Smooth muscle cell (in vitro differentiated cells): ENCODE measurements around the gene BAG5. TPM values are rescaled to one million over a fixed set of nuclear protein-coding genes. Genes with fewer than 3 reads are reported as not detected.

Experiments
- DNase-seq: peaks from one replicate; lab custom pipeline; 2025; ENCODE audit not compliant: unreplicated experiment; lab: John Stamatoyannopoulos, UW
- H2AFZ ChIP-seq: fragments of 200-600 bp; sonication (generic); 2 replicates; pipeline ENCODE4 v1.6.0; 2016; ENCODE audit warnings: antibody characterized with exemption, low read depth, mild to moderate bottlenecking
- H3F3A ChIP-seq: fragments of 200-600 bp; sonication (generic); 2 replicates; pipeline ENCODE4 v1.6.0; 2017; ENCODE audit warnings: antibody characterized with exemption, low read depth
- H3K27ac ChIP-seq: fragments of 200-600 bp; sonication (generic); 2 replicates; pipeline ENCODE4 v1.5.1; 2016; ENCODE audit warnings: low read depth, mild to moderate bottlenecking
- H3K27me3 ChIP-seq: fragments of 200-600 bp; sonication (generic); 2 replicates; pipeline ENCODE4 v1.6.1; 2016; ENCODE audit warnings: low read depth, mild to moderate bottlenecking
- H3K36me3 ChIP-seq: fragments of 200-600 bp; sonication (generic); 2 replicates; pipeline ENCODE4 v1.5.1; 2016; ENCODE audit warnings: low read depth
- H3K4me1 ChIP-seq: fragments of 200-600 bp; sonication (generic); 2 replicates; pipeline ENCODE4 v1.5.1; 2016; ENCODE audit warnings: low read depth
- H3K4me2 ChIP-seq: fragments of 200-600 bp; sonication (generic); 2 replicates; pipeline ENCODE4 v1.6.0; 2016; ENCODE audit warnings: mild to moderate bottlenecking
- H3K4me3 ChIP-seq: fragments of 200-600 bp; sonication (generic); 2 replicates; pipeline ENCODE4 v1.5.1; 2016; ENCODE audit warnings: mild to moderate bottlenecking
- H3K79me2 ChIP-seq: fragments of 200-600 bp; sonication (generic); 2 replicates; pipeline ENCODE4 v1.6.0; 2016; ENCODE audit warnings: low read depth, mild to moderate bottlenecking
- H3K9ac ChIP-seq: fragments of 200-600 bp; sonication (generic); 2 replicates; pipeline ENCODE4 v1.6.0; 2016; ENCODE audit warnings: low read depth
- H3K9me3 ChIP-seq: fragments of 200-600 bp; sonication (generic); replicated peaks from 2 replicates; pipeline ENCODE4 v1.5.1; 2016; ENCODE audit warnings: low read depth
- H4K20me1 ChIP-seq: fragments of 200-600 bp; sonication (generic); 2 replicates; pipeline ENCODE4 v1.6.0; 2016; ENCODE audit warnings: low read depth
- WGBS: methylation state at CpG from one replicate; pipeline ENCODE4 v1.1.7; 2016; ENCODE audit warnings: low lambda C conversion rate; 5-methylcytosine and 5-hydroxymethylcytosine counted together
- polyA plus RNA-seq: library from polyadenylated mRNA; unstranded; fragments of >200 nt; fragmentation: Nextera tagmentation; extraction: Ambion mirVana; gene quantifications from 2 replicates; pipeline ENCODE4 v1.2.1, GENCODE V29; 2016
- total RNA-seq: library from RNA; depleted of rRNA; stranded (reverse); fragments of >200 nt; gene quantifications from 2 replicates; pipeline ENCODE4 v1.2.3, GENCODE V29; 2014
- TF ChIP-seq, protein P1 (sequence below): fragments of 200-600 bp; sonication (generic); IDR thresholded peaks from 2 replicates; pipeline ENCODE4 v1.5.1; 2017; ENCODE audit warnings: borderline replicate concordance, mild to moderate bottlenecking, antibody characterized with exemption; ENCODE audit not compliant: insufficient read depth, poor library complexity, severe bottlenecking

Gene BAG5
- total and polyA plus RNA-seq, 2 experiments from 2014 or later: 13.4 to 31.1 TPM

DNA sequence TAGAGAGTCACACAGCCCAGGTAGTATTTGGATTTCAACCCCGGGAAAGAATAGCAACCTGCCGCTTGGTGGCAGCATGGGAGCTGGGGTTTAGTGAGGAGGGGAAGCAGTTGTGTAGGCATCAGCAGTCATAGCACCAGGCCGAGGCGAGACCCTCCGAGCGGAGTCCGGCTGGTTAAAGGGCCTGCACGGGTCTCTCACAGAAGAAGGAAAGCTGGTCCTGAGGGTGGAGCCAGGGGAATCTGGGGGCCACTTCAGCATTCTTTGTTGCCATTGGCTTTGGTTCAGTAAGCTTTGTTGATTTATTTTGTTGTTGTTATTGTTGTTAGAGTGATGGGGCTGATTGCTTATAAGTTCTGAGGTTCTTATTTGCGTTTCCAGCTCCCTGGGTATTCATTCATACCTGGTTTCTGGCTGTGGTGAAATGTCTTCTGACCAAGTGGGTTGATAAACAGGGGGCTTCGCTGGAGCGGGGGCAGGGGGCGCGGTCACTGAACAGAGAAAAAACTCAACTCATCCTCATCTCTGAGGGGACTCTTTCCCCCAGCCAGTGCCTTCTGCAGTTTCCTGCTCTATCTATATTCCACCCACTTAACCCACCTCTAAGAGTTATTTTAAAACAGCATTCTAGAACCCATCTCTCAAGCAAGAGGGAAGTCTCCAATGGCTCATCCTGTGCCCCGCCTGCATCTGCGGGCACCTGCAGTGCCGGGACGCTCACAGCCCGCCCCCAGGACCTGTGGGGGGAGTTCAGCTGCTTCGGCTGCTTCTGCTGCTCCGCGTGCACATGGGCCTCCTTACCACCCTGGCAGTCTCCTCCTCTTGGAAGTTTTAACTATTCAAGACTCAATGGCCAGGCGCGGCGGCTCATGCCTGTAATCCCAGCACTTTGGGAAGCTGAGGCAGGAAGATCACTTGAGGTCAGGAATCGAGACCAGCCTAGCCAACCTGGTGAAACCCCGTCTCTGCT, 51.4 kb downstream of the BAG5 start:
- Histone ChIP-seq H3K79me2 (no peaks in the 10 kb centered on the region), H3K4me1 (no peaks in the 10 kb centered on the region), H3K9me3 (no peaks in the 10 kb centered on the region), H3F3A (no peaks in the 10 kb centered on the region), H3K4me3 (no peak overlapping the region), H3K9ac (no peak overlapping the region), H3K4me2 (no peak overlapping the region), H2AFZ (no peak overlapping the region), H4K20me1 (no peaks in the 10 kb centered on the region), H3K27me3 (no peaks in the 10 kb centered on the region), H3K27ac (no peak overlapping the region), H3K36me3 (no peaks in the 10 kb centered on the region)
- DNase-seq: no peak
- TF ChIP-seq, protein P1, sequence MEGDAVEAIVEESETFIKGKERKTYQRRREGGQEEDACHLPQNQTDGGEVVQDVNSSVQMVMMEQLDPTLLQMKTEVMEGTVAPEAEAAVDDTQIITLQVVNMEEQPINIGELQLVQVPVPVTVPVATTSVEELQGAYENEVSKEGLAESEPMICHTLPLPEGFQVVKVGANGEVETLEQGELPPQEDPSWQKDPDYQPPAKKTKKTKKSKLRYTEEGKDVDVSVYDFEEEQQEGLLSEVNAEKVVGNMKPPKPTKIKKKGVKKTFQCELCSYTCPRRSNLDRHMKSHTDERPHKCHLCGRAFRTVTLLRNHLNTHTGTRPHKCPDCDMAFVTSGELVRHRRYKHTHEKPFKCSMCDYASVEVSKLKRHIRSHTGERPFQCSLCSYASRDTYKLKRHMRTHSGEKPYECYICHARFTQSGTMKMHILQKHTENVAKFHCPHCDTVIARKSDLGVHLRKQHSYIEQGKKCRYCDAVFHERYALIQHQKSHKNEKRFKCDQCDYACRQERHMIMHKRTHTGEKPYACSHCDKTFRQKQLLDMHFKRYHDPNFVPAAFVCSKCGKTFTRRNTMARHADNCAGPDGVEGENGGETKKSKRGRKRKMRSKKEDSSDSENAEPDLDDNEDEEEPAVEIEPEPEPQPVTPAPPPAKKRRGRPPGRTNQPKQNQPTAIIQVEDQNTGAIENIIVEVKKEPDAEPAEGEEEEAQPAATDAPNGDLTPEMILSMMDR: no peak
- WGBS: 95% methylated on average over 26 of the region's 26 CpGs

GRCh38 chr14:103509864-103510723, 52.4 kb downstream of the BAG5 start:
- Histone ChIP-seq H3K27me3 (no peaks in the 10 kb centered on the region), H2AFZ (no peak overlapping the region), H3K4me2 (no peak overlapping the region), H3K9ac (no peak overlapping the region), H4K20me1 (no peaks in the 10 kb centered on the region), H3K27ac (no peak overlapping the region), H3K36me3 (no peaks in the 10 kb centered on the region), H3F3A (no peaks in the 10 kb centered on the region), H3K9me3 (no peaks in the 10 kb centered on the region), H3K79me2 (no peaks in the 10 kb centered on the region), H3K4me3 (no peak overlapping the region), H3K4me1 (no peaks in the 10 kb centered on the region)
- no peak for DNase-seq
- WGBS: 96% methylated on average over 11 of the region's 11 CpGs
- TF ChIP-seq, protein P1: no peak

- no peak for DNase-seq
- no peak overlapping the region for H3K27ac ChIP-seq
- H3K4me1 ChIP-seq: no peaks in the 10 kb centered on the region
- no peaks in the 10 kb centered on the region for H3K79me2 ChIP-seq
- H3K9ac ChIP-seq: no peak overlapping the region
- TF ChIP-seq, protein P1: no peak
- no peak overlapping the region for H3K4me2 ChIP-seq
- H2AFZ ChIP-seq: no peak overlapping the region
- no peaks in the 10 kb centered on the region for H3F3A ChIP-seq
- no peak overlapping the region for H3K4me3 ChIP-seq
- H4K20me1 ChIP-seq: no peaks in the 10 kb centered on the region
- no peaks in the 10 kb centered on the region for H3K36me3 ChIP-seq
- no peaks in the 10 kb centered on the region for H3K27me3 ChIP-seq
- 96% methylated on average over 16 of the region's 16 CpGs for WGBS
- no peaks in the 10 kb centered on the region for H3K9me3 ChIP-seq
Observed at GRCh38 chr14:103508521-103509329, 53.7 kb downstream of the BAG5 start.
